NB4 (cell line): ENCODE data around the gene PRICKLE3.

Experiments
- DNase-seq: peaks from one replicate; pipeline ENCODE4 v3.0.0; 2010; ENCODE audit warnings: low read depth
- H3K4me3 ChIP-seq: one replicate; pipeline ENCODE4 v1.5.1; 2011; ENCODE audit warnings: mild to moderate bottlenecking, low read depth, low read length, moderate library complexity
- MYC ChIP-seq: IDR thresholded peaks from 2 replicates; pipeline ENCODE4 v1.6.1; 2011; ENCODE audit warnings: low read depth, low read length
- POLR2A ChIP-seq: IDR thresholded peaks from 2 replicates; pipeline ENCODE4 v1.6.1; 2011; ENCODE audit warnings: mild to moderate bottlenecking; ENCODE audit not compliant: insufficient read length; ENCODE audit errors: extremely low read depth
- TF ChIP-seq, protein P1 (sequence below): IDR thresholded peaks from one replicate; pipeline ENCODE4 v1.5.1; 2012; ENCODE audit warnings: low read depth, low read length
- TF ChIP-seq, protein P2 (sequence below): IDR thresholded peaks from 2 replicates; pipeline ENCODE4 v1.6.1; 2011; ENCODE audit warnings: low read depth, low read length

PRICKLE3 gene

DNA sequence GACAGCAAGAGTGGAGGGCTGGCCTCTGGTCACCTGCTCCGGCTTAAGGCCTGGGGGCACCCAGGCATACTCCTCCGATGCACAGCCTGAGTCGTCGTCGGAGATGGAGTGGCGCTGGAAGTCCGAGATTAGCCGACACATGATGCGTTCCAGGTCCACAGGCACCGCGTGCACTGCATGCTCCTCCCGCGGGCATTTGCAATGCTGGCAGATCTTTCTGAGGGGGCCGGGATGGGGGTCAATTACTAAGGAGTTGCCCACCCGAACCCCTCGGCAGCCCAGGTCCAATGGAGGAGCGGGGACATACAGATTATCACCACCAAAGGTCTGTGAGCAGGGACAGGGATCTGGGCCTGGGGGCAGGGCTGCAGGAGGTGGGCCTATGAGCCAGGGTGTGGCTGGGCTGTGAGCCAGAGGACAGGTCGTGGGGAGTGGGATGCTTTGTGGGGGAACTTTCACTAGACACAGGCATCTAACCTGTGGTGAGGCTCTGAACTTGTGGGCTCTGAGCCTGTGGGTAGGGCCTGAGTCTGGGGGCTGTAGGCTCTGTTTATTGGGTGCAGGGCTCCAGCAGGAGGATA is 2.4 kb downstream of the PRICKLE3 start:
- H3K4me3 ChIP-seq = no peak overlapping the region
- no peak for DNase-seq
- TF ChIP-seq, protein P1, sequence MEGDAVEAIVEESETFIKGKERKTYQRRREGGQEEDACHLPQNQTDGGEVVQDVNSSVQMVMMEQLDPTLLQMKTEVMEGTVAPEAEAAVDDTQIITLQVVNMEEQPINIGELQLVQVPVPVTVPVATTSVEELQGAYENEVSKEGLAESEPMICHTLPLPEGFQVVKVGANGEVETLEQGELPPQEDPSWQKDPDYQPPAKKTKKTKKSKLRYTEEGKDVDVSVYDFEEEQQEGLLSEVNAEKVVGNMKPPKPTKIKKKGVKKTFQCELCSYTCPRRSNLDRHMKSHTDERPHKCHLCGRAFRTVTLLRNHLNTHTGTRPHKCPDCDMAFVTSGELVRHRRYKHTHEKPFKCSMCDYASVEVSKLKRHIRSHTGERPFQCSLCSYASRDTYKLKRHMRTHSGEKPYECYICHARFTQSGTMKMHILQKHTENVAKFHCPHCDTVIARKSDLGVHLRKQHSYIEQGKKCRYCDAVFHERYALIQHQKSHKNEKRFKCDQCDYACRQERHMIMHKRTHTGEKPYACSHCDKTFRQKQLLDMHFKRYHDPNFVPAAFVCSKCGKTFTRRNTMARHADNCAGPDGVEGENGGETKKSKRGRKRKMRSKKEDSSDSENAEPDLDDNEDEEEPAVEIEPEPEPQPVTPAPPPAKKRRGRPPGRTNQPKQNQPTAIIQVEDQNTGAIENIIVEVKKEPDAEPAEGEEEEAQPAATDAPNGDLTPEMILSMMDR = no peak
- TF ChIP-seq, protein P2, sequence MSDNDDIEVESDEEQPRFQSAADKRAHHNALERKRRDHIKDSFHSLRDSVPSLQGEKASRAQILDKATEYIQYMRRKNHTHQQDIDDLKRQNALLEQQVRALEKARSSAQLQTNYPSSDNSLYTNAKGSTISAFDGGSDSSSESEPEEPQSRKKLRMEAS = no peak
- TF ChIP-seq MYC = no peak
- no peak for TF ChIP-seq POLR2A

DNA sequence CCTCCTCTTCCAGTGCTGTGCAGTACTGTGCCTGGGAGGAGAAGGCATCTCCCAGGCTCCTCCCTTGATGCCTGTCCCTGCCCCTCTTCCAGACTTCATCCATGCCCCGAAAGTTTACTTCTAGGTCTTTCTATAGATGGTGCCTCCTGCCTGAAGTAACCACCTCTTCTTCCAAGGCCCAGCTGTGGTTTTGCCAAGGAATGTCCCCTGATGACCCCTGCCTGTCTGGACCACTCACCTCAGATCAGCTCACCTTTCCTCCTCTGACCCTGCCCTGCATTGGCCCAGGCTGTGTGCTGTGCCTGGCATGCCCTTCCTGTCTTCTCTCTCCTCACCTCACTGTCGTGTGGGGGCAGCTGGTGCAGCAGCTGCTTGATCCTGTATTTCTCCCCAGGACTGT is 6.8 kb downstream of the PRICKLE3 start:
- H3K4me3 ChIP-seq = no peak overlapping the region
- TF ChIP-seq, protein P2 = no peak
- TF ChIP-seq, protein P1 = no peak
- TF ChIP-seq POLR2A (no peak), MYC (no peak)
- DNase-seq = no peak

DNA sequence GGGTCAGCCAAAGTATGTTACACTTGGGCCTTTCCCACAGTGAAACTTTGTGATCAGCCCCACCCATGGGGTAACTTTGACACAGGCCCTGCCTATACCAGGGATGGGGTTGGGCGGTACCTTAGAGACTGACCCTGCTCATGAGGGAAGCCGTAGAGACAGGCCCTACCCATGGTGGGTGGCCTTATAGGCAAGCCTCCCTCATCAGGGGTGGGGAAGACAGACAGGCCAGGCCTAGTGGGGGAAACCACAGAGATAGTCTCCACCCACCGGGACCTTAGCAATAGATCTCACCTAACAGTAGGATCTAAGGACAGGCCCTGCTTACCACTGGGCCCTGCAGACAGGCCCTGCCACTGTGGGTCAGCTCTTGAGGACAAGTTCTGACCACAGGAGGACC is 7.6 kb downstream of the PRICKLE3 start:
- no peak for DNase-seq
- TF ChIP-seq MYC = no peak
- TF ChIP-seq, protein P1 = no peak
- TF ChIP-seq, protein P2 = no peak
- TF ChIP-seq POLR2A = no peak
- H3K4me3 ChIP-seq = no peak overlapping the region

DNA sequence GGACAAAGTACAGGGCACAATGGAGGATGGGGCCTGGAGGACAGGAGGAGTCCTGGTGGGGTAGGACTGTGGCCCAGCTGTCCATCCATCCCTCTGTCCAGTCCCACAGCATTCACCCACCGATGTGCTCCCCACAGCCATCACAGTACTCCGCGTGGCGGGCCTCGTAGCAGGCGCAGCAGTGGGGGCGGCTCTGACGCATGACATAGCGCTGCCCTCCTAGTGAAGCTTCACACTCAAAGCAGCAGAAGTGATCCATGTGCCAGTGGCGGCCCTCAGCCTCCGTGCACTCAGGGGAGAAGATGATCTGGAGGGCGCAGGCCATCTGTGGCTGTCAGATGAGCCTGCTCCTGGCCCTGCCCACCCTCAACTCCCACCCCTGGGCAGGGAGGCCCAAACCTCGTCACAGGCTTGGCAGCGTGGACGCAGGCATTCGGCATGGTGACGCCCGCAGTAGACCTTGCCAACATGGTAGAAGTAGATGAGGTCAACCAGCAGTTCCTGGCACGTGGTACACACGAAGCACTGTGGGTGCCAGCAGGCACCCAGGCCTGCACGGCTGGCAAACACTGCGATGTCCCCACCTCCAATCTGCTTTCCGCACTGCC is 8.2 kb downstream of the PRICKLE3 start:
- DNase-seq = no peak
- TF ChIP-seq, protein P2 = no peak
- TF ChIP-seq MYC (no peak), POLR2A (no peak)
- TF ChIP-seq, protein P1 = no peak
- H3K4me3 ChIP-seq = no peak overlapping the region

DNA sequence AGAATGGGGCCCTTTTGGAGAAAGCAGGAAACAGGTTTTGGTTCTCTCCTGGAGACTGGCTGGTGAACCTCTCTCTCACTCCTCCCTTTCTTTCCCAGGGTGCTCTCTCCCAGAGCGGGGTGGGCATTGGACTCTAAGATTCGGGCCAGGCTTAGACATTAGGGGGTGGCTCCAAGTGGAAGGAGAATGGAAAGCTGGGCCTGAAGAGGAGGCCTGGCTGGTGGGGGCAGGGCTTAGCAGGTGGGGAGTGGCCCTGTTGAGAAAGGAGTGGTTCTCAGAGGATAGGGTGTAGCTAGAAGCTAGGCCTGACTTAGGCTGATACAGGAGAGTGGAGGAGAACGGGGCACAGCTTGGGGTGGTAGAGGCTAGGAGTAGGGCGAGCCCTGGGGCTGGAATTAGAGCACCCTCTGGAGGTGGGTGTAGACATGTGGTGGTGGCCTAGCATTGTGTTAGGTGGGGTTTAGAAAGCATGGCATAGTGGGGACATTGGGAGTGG is 8.8 kb downstream of the PRICKLE3 start:
- peak; percentile 65 for DNase-seq
- no peak for TF ChIP-seq POLR2A
- TF ChIP-seq, protein P1 = peak; percentile 30
- TF ChIP-seq MYC = 0 out of 2 replicates have a peak, but pooled peaks have one; percentile 31
- TF ChIP-seq, protein P2 = peak; percentile 67
- no peak overlapping the region for H3K4me3 ChIP-seq
